Calu3 (cell line): Measurements from ENCODE around the gene KCNK6. TPM values are rescaled to one million over a fixed set of nuclear protein-coding genes. Genes with fewer than 3 reads are reported as not detected.

Experiments
- BruUV-seq: library from RNA; stranded (reverse); fragments of 400-500 nt; replicated peaks from 2 replicates; lab custom pipeline; 2021; lab: Mats Ljungman, UMichigan
- CTCF ChIA-PET: fragments of 300-600 bp; sonication (Branson Sonifier 250); formaldehyde crosslinking; loops from one replicate; lab custom pipeline; 2022; ENCODE audit warnings: antibody characterized with exemption; lab: Charles Lee
- DNase-seq: peaks from one replicate; pipeline ENCODE4 v3.0.0; 2022
- H3K27ac Mint-ChIP-seq: one replicate; pipeline ENCODE4 v1.8.0; 2022; ENCODE audit warnings: mixed read lengths; ENCODE audit not compliant: unreplicated experiment
- H3K27me3 Mint-ChIP-seq: one replicate; pipeline ENCODE4 v1.8.0; 2022; ENCODE audit warnings: mixed read lengths; ENCODE audit not compliant: unreplicated experiment
- H3K36me3 Mint-ChIP-seq: one replicate; pipeline ENCODE4 v1.8.0; 2022; ENCODE audit warnings: mild to moderate bottlenecking, moderate library complexity, mixed read lengths; ENCODE audit not compliant: insufficient read depth, unreplicated experiment
- H3K4me1 Mint-ChIP-seq: one replicate; pipeline ENCODE4 v1.8.0; 2022; ENCODE audit warnings: mild to moderate bottlenecking, low read depth, mixed read lengths; ENCODE audit not compliant: unreplicated experiment
- H3K4me3 Mint-ChIP-seq: one replicate; pipeline ENCODE4 v1.8.0; 2022; ENCODE audit warnings: mild to moderate bottlenecking, low read depth, moderate library complexity, mixed read lengths; ENCODE audit not compliant: unreplicated experiment
- H3K9me3 Mint-ChIP-seq: one replicate; pipeline ENCODE4 v1.8.0; 2022; ENCODE audit warnings: low read depth, mixed read lengths; ENCODE audit not compliant: unreplicated experiment
- intact Hi-C: fragments of 100-400 bp; cut with micrococcal nuclease; formaldehyde crosslinking; loops from one replicate; pipeline ENCODE4 v1.10.0; 2022; ENCODE audit not compliant: unreplicated experiment
- total RNA-seq: library from RNA; stranded (reverse); gene quantifications from 2 replicates; pipeline ENCODE4 v1.2.3, GENCODE V29; 2022
- TF ChIP-seq, protein P1 (sequence below): fragments of 200-600 bp; IDR thresholded peaks from one replicate; pipeline ENCODE4 v1.8.0; 2022; ENCODE audit warnings: antibody characterized with exemption; ENCODE audit not compliant: unreplicated experiment

The KCNK6 gene
- total RNA-seq, 1 experiment from 2014 or later: 3.6 TPM

GRCh38 chr19:38340927-38341326 is 21.3 kb downstream of the KCNK6 start:
- H3K36me3 Mint-ChIP-seq: peaks cover 14% of the 10 kb centered on the region
- no peaks in the 10 kb centered on the region for H3K9me3 Mint-ChIP-seq
- no peak for DNase-seq
- no peak overlapping the region for H3K4me3 Mint-ChIP-seq
- H3K4me1 Mint-ChIP-seq: peaks cover 19% of the 10 kb centered on the region
- intact Hi-C loops: no loop called here
- BruUV-seq: no TSS peak
- TF ChIP-seq, protein P1, sequence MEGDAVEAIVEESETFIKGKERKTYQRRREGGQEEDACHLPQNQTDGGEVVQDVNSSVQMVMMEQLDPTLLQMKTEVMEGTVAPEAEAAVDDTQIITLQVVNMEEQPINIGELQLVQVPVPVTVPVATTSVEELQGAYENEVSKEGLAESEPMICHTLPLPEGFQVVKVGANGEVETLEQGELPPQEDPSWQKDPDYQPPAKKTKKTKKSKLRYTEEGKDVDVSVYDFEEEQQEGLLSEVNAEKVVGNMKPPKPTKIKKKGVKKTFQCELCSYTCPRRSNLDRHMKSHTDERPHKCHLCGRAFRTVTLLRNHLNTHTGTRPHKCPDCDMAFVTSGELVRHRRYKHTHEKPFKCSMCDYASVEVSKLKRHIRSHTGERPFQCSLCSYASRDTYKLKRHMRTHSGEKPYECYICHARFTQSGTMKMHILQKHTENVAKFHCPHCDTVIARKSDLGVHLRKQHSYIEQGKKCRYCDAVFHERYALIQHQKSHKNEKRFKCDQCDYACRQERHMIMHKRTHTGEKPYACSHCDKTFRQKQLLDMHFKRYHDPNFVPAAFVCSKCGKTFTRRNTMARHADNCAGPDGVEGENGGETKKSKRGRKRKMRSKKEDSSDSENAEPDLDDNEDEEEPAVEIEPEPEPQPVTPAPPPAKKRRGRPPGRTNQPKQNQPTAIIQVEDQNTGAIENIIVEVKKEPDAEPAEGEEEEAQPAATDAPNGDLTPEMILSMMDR: no peak
- CTCF ChIA-PET: no interaction called here
- H3K27ac Mint-ChIP-seq: no peak overlapping the region
- H3K27me3 Mint-ChIP-seq: no peaks in the 10 kb centered on the region

DNA sequence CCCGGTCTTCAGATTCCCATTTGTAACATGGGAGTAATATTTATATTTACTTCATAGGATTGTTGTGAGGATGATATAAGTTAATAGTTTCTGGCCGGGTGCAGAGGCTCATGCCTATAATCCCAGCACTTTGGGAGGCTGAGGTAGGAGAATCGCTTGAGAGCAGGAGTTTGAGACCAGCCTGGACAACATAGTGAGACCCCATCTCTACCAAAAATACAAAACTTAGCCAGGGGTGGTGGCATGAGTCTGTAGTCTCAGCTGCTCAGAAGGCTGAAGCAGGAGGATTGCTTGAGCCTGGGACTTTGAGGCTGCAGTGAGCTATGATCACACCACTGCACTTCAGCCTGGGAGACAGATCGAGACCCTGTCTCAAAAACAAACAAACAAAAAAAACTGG is 27.2 kb downstream of the KCNK6 start:
- TF ChIP-seq, protein P1: no peak
- Mint-ChIP-seq H3K4me3 (no peak overlapping the region), H3K36me3 (no peaks in the 10 kb centered on the region), H3K27ac (no peak overlapping the region), H3K9me3 (no peaks in the 10 kb centered on the region), H3K27me3 (peaks cover 3% of the 10 kb centered on the region), H3K4me1 (no peaks in the 10 kb centered on the region)
- intact Hi-C loops: no loop called here
- no peak for DNase-seq
- BruUV-seq: no TSS peak
- CTCF ChIA-PET: interaction anchor here (0.7 kb wide), 1 partner anchor 121 kb away, joined by 3 read pairs; no protein-coding TSS in a partner anchor

- Mint-ChIP-seq H3K27me3 (peaks cover 35% of the 10 kb centered on the region), H3K9me3 (no peaks in the 10 kb centered on the region), H3K4me1 (no peaks in the 10 kb centered on the region), H3K4me3 (no peak overlapping the region), H3K27ac (no peak overlapping the region), H3K36me3 (no peaks in the 10 kb centered on the region)
- TF ChIP-seq, protein P1: no peak
- no TSS peak for BruUV-seq
- DNase-seq: no peak
- intact Hi-C loops: no loop called here
- CTCF ChIA-PET: interaction anchor here (1.0 kb wide), 1 partner anchor 74 kb away, joined by 3 read pairs; no protein-coding TSS in a partner anchor
Observed at GRCh38 chr19:38350883-38351282, 31.2 kb downstream of the KCNK6 start.

- Mint-ChIP-seq H3K9me3 (no peaks in the 10 kb centered on the region), H3K36me3 (no peaks in the 10 kb centered on the region), H3K4me3 (no peak overlapping the region), H3K27me3 (peaks cover 45% of the 10 kb centered on the region), H3K27ac (no peak overlapping the region), H3K4me1 (no peaks in the 10 kb centered on the region)
- intact Hi-C loops: no loop called here
- no TSS peak for BruUV-seq
- DNase-seq: no peak
- CTCF ChIA-PET: interaction anchor here (1.0 to 1.6 kb wide), 2 partner anchors 22 to 75 kb away, joined by 3 read pairs; partner anchors contain the start of gene PSMD8
- TF ChIP-seq, protein P1: no peak
Observed at GRCh38 chr19:38351865-38352395, 32.3 kb downstream of the KCNK6 start.
